HEK293T (cell line): ENCODE measurements around the gene CALCOCO2.

Source experiments
- BHLHE40 ChIP-seq: fragments of 450-650 bp; IDR thresholded peaks from 2 replicates; pipeline ENCODE4 v1.6.1; 2016; ENCODE audit warnings: mild to moderate bottlenecking, moderate library complexity, borderline replicate concordance
- FOXM1 ChIP-seq: fragments of 450-650 bp; IDR thresholded peaks from 2 replicates; pipeline ENCODE4 v1.6.1; 2017; ENCODE audit warnings: mild to moderate bottlenecking, borderline replicate concordance
- ZNF384 ChIP-seq: fragments of 450-650 bp; IDR thresholded peaks from 2 replicates; pipeline ENCODE4 v1.6.1; 2016

- TF ChIP-seq FOXM1 (no peak), BHLHE40 (no peak), ZNF384 (no peak)
These were observed 25.4 kb downstream of the CALCOCO2 start for GRCh38 chr17:48856122-48856821.
